ENCODE measurements around the gene UST. TPM values are rescaled to one million over a fixed set of nuclear protein-coding genes. Genes with fewer than 3 reads are reported as not detected.
"Not testable (repeated sequence)": the region's sequence is repeated elsewhere in the genome, so short reads cannot be mapped to it uniquely, and the experiment has no call there.

Gene UST
- total RNA-seq, 4 donors from 2014 or later = 13.5 to 47.1 (median 33.0) TPM

GRCh38 chr6:149035766-149036165 is 288.9 kb downstream of the UST start:
- no peak overlapping the region for H3K4me3 ChIP-seq
- H3K4me1 ChIP-seq = peaks cover 0 to 22% (median 5%) of the 10 kb centered on the region in 4 donors
- H3K9me3 ChIP-seq = no peaks in the 10 kb centered on the region
- H3K27ac ChIP-seq = no peak overlapping the region
- DNase-seq (ENCODE audit: low spot score in 2 of 2) = no peak
- H3K27me3 ChIP-seq = no peaks in the 10 kb centered on the region
- peaks cover 0 to 17% (median 0%) of the 10 kb centered on the region in 3 donors for H3K36me3 ChIP-seq
- TF ChIP-seq CTCF (IDR thresholded peaks at IDR 0.05) = no peak
- TF ChIP-seq EP300 (IDR thresholded peaks at IDR 0.05) = no peak
- no peak for TF ChIP-seq POLR2A (IDR thresholded peaks at IDR 0.05)
- 58 to 66% methylated on average over 5 of the region's 5 CpGs for WGBS, 2 donors

DNA sequence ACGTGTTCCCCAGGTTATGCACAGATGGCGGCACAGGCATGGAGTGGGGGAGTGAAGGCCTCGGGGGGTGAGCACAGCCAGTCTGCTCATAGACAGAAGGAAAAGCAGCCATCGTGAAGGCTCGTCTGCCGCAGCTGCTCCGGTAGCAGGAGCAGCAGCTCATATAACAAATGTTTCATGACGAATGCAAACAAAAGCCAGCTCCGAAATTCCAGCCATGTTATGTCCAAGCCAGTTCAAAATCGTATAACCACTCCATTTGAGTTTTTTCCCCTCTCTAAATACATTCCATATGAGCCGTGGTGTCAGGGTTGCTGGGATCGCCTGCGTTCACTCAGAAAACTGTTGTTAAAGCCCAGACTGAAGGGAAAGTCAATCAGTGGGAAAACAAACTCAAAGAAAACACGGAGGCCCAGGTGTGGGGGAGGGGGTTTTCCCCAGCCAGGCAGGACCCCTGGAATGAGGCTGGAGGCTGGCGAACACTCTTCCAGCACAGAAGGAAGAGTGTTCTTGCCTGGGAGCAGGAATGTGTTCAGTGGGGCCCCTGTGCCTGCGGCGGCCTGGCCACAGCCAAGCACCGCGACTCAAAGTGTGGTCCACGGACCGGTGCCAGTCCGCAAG is 290.3 kb downstream of the UST start:
- Histone ChIP-seq H3K36me3 (peaks cover 0 to 18% (median 0%) of the 10 kb centered on the region in 3 donors), H3K27me3 (no peaks in the 10 kb centered on the region), H3K4me3 (no peak overlapping the region), H3K27ac (no peak overlapping the region), H3K4me1 (peaks cover 0 to 17% (median 3%) of the 10 kb centered on the region in 4 donors), H3K9me3 (no peaks in the 10 kb centered on the region)
- WGBS, 2 donors = 76 to 77% methylated on average over 22 of the region's 22 CpGs
- DNase-seq (ENCODE audit: low spot score in 2 of 2) = no peak
- TF ChIP-seq EP300 (IDR thresholded peaks at IDR 0.05) = no peak
- no peak for TF ChIP-seq POLR2A (IDR thresholded peaks at IDR 0.05)
- no peak for TF ChIP-seq CTCF (IDR thresholded peaks at IDR 0.05)

GRCh38 chr6:149039025-149039424 is 292.2 kb downstream of the UST start:
- H3K36me3 ChIP-seq = peaks cover 0 to 16% (median 0%) of the 10 kb centered on the region in 3 donors
- not testable (repeated sequence) for H3K4me1 ChIP-seq; H3K4me3 ChIP-seq; DNase-seq (ENCODE audit: low spot score in 2 of 2); H3K9me3 ChIP-seq; H3K27ac ChIP-seq; H3K27me3 ChIP-seq
- 94% methylated on average over 7 of the region's 7 CpGs for WGBS, 2 donors

- no peaks in the 10 kb centered on the region for H3K9me3 ChIP-seq
- no peak overlapping the region for H3K4me3 ChIP-seq
- no peaks in the 10 kb centered on the region for H3K27me3 ChIP-seq
- no peak for TF ChIP-seq POLR2A (IDR thresholded peaks at IDR 0.05)
- TF ChIP-seq EP300 (IDR thresholded peaks at IDR 0.05) = no peak
- no peak for TF ChIP-seq CTCF (IDR thresholded peaks at IDR 0.05)
- H3K36me3 ChIP-seq = peaks cover 0 to 16% (median 0%) of the 10 kb centered on the region in 3 donors
- peaks cover 0 to 9% (median 6%) of the 10 kb centered on the region in 4 donors for H3K4me1 ChIP-seq
- no peak overlapping the region for H3K27ac ChIP-seq
- 97 to 99% methylated on average over 2 of the region's 2 CpGs for WGBS, 2 donors
- DNase-seq (ENCODE audit: low spot score in 2 of 2) = no peak
Observed at GRCh38 chr6:149041953-149042352, 295.1 kb downstream of the UST start.

DNA sequence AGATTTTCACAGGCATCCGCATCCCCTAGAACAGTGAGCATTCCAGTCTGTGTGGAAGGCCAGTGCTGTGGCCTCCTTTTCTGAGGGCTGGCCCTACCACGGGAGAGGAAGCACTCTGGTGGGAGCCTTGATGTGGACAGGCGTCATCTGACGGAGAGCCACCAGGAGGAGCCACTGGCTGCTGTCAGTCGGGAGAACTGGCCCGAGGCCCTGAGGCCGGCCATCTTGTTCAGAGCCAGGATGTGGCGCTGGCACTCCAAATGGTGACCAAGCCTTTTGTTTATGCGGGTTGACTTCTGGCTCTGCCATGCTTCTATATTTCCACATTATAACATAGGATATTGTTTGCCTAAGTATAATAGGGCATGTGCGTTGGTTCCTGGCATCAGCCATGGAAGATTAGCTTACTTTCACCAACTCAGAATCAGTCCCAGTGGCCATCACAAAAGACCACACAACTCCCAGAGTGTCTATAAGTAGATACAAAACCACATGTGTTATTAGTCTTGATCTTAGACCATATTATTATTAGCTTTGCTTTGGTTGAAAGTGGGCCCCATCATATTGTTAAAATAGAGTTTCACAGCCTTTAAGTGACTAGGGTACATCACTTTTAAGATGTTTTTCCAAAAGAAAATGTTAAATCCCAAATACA is 296.8 kb downstream of the UST start:
- Histone ChIP-seq H3K27ac (no peak overlapping the region), H3K4me3 (no peak overlapping the region), H3K9me3 (no peaks in the 10 kb centered on the region), H3K27me3 (no peaks in the 10 kb centered on the region), H3K4me1 (peaks cover 0 to 16% (median 12%) of the 10 kb centered on the region in 4 donors), H3K36me3 (peaks cover 0 to 16% (median 0%) of the 10 kb centered on the region in 3 donors)
- TF ChIP-seq POLR2A (IDR thresholded peaks at IDR 0.05) (no peak), CTCF (IDR thresholded peaks at IDR 0.05) (no peak), EP300 (IDR thresholded peaks at IDR 0.05) (no peak)
- DNase-seq (ENCODE audit: low spot score in 2 of 2) = no peak
- WGBS, 2 donors = 83 to 94% methylated on average over 8 to 9 of the region's 10 CpGs
